NCI-H2107 (cell line): ENCODE measurements around the gene TSR3.
A peak's percentile ranks its signal among the peaks of the same experiment; 100 is the strongest.

ENCODE experiments used
- DNase-seq: peaks from one replicate; lab custom pipeline; 2025; lab: John Stamatoyannopoulos, UW

The TSR3 gene

DNA sequence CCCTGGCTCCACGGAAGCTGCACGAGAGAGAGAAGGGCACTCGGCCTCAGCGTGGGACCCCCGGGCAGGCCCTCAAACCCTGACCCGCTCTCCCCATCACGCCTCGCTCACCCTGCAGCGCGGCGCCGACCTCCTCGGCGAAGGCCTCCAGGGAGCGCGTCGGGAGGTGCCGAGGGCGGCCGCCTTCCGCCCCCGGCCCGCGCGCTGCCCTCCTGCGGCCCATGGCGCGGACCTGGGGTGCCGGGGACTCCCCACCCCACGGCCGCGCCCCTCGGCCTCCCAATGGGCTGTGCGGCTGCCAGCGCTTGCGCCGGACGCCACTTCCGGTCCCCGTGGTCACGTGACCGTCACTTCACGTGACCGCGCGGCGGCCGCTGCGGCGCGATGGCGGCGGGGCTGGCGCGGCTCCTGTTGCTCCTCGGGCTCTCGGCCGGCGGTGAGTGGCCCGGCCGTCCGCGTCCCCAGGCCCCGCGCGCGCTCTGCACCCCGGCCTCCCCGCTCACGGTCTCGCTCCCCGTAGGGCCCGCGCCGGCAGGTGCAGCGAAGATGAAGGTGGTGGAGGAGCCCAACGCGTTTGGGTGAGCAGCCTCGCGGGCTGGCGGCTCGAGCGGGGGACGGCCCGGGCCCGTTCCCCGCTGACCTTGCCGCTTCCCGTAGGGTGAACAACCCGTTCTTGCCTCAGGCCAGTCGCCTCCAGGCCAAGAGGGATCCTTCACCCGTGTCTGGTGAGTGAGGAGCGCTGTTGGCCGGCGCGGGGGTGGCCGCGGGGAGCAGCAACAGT, at the start of gene TSR3, which contains the start of gene GNPTG:
Gene TSR3 (minus strand): TSS at position 297 of the 781 bp plus-strand sequence. CDS start 74 bp downstream, at position 223.
Gene GNPTG (plus strand): TSS at position 350 of the 781 bp plus-strand sequence. CDS start 35 bp downstream, at position 385.
- DNase-seq: peak; percentile 71

DNA sequence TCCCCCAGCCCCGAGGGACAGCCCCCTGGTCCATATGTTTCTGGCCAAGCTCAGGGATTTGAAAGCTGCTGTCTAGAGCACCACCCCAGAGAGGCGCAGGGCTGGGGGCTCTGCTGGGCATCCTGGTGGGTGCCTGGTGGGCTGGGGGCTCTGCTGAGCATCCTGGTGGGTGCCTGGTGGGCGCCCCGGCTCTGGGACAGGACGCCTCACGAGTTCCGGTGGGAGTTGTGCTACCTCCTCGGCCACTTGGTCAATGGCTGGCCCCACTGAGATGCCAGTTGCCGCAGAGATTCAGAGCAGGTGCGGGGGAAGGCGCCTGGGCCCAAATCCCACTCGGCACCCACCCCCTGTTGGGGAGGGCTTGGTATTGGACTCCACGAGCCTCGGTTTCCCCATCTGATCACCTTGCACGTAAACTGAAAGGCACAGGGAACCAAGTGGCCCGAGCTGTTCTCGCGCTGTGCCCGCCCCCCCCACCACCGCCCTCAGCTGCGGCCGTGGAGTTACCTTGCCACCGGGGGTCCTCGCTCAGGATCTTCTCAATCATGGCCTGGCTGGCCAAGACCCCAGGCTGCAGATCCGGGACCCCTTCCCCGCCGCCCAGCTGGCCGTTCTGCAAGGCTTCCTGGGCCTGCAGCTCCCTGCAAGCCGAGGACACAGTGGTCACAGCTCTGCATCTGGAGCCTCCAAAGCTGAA, 49.5 kb upstream of the TSR3 start:
- no peak for DNase-seq

DNA sequence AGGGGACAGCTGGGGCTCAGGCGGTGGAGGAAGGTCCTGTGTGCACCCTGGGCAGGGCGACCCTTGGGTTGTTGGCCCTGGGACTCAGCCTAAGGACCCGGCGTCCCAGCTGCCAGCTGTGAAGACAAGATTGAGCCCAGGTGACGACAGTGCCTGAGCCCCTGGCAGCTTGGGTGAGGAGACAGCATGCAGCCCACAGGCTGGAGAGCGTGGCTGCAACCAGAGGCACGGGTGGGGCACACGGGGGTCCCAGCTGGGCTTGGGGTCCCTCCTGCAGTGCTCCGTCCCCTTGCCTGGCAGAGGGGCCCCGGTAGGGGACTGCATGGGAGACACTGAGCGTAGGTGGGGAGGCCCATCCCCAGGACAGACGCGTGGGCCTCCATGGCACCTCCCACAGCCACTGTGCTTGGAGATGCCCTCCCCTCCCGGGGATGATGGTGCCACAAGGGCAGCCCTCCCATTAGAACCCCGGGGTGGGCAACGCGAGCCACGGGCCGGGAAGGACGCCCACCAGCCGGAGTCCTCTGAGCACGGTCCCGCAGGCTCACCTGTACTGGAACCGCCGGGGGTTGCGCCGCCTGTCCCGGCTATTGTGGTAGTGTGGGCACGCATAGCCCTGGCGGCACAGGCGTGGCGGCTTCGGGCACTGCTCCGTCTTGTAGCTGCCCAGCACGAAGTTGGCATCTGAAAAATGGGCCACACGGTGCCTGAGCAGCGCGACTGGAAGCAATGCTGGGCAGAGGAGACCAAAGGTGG, 47.3 kb upstream of the TSR3 start:
- no peak for DNase-seq

DNA sequence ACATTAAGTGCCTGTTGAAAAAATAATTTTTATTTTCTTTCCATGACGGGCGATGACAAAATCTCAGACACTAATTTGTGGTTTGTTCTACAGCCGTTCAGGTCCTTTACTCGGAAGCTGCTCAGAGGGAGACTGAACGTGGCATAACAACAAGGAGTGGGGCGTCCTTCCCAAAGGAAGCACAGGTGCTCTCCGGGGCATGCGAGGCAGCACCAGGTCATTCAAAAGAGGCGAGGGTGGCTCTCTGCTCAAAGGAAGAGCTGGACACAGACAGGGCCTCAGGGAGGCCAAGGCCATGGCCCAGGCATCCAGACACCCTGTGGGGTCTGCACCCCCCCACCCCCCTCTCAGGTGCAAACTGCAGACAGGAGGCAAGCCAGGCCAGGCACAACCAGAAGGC, 46.7 kb upstream of the TSR3 start:
- no peak for DNase-seq

DNA sequence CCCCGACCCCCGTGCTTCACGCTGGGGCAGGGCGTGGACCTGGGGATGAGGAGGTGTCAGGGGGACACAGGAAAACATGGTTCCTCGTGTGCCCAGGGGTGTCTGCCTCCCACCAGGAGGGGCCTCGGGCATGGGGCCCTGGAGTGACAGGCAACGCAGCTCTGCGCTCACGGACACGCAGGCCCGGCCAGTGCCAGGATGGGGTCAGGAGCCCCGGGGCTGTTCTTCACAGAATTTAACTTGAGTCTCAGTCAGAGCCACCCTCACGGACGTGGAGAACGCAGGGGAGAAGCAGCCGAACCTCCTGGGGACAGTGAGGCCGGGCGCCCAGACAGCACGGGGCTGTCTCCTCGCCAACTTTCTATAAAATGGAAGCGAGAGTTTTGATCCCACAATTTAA, 46.1 kb upstream of the TSR3 start:
- no peak for DNase-seq

DNA sequence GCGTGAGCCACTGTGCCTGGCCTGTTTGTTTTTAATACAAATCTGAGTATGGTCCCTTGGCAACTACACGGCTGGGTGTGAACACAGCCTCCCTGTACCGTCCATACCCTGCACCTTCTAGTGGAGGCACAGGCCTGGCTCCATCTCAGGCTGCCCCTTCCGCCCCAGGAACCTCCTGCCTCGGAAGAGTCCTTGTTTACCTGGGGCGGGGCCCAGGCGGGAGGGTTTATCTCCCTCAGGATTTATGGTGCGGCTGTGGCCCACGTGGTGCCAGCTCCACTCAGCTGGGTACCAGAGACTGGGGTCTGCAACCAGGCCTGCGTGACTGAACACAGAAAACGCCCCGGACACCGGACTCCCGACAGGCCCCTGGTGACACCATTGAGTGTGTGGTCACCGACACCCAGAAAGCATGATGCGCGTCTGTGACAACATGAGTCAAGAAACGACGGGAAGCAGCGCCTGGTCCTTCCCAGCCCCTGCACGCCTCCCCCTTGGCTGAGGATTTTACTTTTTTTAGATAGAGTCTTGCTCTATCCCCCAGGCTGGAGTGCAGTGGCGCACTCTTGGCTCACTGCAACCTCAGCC, 43.9 kb upstream of the TSR3 start:
- no peak for DNase-seq

DNA sequence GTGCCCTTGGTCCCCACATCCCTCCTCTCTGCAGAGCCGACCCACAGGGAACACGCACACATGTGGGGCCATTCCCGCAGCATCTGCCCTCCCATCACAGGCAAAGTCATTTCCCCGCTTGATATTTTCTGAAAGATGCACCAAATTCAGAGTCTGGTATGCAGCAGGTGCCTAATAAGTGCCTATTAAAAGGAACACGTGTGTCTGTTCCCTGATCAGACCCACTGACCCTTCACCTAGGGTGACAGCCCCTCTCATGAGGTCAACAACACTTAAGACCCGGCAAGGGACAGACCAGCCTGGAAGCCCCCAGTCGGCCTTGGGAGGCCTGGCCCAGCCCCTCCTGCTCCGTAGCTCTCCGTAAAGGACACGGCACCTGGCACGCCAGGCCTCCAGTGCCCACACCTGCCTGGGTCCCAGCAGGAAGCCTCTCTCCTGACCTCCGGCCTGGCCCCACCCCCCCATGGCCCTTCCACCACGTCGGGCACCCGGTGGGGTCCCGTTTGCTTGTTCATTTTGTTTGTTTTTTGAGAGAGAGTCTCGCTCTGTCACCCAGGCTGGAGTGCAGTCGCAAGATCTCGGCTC, 42.8 kb upstream of the TSR3 start:
- DNase-seq: no peak

DNA sequence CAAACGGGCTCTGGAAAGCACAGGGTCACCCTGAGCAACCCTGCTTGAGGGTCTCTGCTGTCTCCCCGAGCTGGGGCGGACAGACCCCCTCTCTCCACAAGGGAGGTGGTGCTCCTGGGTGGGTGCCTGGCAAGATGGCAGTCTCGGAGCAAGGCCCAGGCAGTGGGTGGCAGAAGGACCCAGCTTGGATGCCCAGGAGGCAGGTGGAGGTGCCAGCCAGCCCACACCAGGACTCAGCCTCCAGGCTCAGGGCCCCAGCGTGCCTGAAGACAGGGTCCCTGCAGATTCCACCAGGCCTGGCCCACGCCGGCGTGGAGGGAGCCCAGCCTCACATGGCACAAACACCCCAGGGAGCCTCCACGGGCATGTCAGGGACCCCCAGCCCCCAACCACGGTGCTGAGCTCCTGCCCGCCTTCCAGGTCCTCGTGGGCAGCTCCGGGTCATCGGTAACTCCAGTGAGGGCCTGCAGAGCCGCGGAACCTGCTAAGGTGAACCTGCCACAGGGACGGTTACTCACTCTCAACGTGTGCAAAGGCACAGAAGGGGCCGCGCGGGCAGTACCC, 42.0 kb upstream of the TSR3 start:
- no peak for DNase-seq

DNA sequence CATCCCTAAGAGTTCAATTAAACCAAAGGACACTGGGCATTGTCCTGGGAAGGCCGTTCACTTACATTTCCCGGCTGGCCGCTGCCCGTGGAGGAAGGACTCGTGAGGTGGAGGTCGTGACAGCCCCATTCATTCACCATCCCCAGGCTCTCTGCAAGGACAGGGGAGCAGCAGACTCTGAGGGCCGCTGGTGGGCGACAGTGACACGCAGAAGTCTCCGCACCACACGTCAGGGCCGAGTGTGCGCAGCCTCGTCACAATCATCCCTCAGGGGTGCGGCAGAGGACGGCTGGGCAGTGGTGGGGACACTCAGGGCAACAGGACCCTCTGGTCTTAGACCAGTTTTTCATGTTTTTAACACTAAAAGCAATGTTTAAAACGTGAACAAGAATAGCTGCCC, 41.1 kb upstream of the TSR3 start:
- no peak for DNase-seq

DNA sequence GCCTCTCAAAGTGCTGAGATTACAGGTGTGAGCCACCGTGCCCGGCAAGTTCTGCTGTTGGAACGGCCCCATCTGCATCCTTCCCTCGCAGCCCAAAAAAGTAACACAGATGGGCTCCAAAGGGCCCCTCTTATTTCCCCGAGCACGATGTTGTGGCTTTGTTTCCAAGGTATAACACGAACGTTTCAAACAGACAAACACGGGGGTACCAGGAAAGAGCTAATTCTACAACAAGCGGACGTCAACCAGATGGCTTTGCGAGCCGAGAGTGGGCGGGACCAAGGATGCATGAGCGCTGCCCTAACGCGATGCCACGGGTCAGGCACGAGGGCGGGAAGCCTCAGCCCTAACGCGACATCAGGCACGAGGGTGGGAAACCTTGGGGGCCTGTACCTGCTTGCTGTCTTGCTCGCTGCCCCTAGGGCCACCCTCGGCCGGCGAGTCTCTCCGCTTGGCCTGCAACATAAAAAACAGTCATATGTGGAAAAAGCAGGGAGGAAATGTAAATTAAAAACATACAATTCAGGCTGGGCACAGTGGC, 38.6 kb upstream of the TSR3 start:
- no peak for DNase-seq

DNA sequence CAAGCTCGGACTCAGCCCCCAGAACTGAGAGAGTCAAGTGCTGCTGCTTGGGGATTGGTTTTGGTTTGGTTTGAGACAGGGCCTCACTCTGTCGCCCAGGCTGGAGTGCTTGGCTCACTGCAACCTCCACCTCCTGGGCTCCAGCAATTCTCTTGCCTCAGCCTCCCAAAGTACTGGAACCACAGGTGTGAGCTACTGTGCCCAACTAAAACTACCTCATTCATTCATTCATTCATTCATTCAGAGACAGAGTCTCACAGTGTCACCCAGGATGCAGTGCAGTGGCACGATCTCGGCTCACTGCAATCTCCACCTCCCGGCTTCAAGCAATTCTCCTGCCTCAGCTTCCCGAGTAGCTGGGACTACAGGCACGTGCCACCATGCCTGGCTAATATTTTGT, 38.1 kb upstream of the TSR3 start:
- no peak for DNase-seq

DNA sequence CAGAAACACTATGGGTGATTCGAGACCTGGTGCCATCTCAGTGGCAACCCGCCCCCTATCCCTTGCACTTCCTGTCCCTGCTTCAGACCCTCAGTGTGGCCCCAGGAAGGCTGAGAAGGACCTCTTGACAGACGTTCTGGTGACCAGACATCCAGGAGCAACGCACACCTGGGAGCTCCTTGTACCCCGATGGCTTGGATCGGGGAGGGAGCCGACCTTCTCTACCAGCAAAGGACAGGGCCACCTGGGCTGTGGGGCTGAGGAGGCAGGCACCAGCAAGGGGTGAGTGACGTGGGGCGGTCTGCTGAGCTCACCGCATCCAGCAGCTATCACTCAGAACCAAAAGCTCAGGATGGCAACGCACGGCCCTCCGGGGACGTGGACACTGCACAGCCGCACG, 35.7 kb upstream of the TSR3 start:
- DNase-seq: no peak

DNA sequence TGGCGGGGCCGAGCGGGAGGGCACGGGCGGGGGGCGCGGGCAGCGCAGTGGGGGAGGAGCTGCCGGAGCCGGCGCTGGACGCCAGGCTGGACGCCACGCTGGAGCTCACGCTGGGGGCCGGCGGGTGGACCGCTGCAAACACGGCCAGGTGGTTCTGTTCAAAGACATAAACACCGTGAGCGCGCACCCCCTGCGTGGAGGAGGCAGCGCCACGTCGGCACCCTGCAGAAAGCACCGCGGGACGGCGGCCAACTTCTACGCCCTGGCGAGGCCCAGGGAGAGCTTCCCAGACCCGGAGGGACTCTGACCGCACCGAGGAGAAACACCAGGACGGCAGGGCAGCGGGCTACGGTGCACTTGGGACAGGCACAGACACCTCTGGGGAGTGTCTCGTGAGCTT, 33.6 kb upstream of the TSR3 start:
- DNase-seq: no peak

DNA sequence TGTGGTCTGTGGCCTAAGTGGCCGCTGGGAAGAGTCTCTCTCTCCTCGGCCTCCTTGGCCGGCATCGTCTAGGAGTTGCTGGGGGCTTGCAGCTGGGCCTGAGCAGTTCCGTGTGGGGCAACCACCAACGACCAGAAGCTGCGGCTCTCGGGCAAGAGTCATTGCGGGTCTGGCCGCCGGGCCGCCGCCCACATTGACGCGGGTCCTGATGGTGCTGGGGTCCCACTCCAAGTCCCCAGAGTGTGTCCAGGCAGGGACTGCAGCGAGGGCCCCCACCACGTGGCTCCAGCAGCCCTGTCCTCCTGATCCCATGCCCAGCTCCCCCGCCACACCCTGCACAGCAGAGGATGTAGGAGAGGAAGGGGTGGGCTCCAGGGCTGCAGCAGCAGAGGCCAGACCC, 31.9 kb upstream of the TSR3 start:
- no peak for DNase-seq

DNA sequence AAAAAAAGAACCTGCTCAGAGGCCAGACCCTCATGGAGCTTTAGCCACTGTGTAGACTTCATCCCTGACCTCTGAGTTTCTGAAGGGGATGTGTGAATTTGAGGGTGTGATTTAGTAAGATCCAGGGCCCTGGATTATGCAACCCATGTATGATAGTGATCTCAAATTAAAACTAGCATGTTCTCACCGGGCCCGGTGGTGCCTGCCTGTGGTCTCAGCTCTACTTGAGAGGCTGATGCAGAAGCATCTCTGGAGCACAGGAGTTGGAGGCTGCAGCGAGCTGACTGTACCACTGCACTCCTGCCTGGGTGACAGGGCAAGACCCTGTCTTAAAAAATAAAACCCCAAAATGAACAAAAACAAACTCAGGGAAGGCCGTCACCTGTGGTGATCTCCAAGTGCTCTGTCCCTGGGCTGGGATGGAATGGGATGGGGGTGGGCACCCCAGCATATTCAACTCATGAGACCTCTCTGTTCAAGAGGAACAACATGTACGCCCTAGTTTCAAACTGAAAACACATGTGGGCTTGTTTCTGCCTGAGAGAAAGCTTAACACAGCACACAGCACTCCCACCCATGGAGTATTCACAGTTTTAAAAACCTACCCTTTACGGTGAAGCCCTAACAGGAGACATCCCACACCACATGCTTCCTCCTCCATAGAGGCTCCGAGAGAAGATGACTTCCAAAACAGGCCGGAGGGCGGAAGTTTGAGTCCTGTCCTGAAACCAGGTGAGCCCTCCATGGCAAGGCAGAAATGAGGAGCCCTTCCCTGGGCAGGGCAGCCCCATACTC, 30.1 kb upstream of the TSR3 start:
- DNase-seq: no peak

DNA sequence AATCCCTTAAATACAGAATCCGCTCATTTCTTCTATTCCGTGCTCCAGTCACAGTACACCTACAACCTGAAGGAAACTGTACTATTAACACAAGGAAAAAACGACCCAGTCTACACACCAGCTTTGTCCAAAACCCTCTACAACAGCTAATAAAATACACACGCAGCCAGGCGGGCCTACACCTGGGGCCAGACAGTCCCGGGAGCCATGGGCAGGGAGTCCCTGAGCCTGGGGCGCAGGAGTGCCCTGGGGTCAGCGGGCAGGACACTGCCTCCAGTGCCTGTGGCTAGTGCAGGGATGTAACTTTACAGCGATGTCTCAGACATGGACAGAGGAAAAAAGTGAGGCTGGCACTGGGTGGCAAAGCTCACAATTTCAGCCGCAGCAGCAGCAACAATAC, 28.5 kb upstream of the TSR3 start:
- no peak for DNase-seq

DNA sequence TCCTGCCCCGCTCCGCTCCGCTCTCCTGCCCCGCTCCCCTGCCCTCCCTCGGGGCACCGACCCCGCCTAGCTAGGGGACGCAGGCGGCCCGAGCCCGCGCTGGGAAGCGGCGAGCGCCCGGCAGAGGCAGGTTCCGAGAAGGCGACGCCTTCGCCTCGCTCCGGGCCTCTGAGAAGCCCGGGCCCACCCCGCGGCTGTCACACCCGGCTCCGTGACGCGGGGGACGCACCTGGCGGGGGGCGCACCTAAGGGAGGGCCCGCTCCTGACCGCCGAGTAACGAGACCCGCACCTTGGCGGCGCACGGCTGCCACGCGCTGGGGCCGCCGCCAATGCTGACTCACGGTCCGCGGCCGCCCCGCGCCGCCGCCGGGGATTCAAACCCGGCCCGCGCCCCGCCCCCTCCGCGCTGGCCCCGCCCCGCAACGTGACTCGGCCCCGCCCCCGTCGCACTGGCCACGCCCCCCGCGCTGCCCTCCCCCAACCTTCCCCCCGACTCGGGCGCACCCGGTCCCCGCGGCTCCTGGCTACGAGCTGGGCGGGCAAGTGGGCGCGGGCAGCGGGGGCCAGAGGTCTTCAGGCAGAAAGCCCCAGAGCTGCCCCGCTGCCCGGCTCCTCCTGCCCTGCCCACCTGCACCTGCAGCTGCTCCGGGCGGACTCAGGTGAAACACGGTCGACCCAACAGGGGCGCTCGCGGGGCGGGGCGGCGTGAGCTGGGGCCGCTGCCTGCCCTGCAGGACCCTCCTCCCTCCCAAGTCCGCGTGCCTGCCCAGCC, 27.8 kb upstream of the TSR3 start:
- peak; percentile 38 for DNase-seq

DNA sequence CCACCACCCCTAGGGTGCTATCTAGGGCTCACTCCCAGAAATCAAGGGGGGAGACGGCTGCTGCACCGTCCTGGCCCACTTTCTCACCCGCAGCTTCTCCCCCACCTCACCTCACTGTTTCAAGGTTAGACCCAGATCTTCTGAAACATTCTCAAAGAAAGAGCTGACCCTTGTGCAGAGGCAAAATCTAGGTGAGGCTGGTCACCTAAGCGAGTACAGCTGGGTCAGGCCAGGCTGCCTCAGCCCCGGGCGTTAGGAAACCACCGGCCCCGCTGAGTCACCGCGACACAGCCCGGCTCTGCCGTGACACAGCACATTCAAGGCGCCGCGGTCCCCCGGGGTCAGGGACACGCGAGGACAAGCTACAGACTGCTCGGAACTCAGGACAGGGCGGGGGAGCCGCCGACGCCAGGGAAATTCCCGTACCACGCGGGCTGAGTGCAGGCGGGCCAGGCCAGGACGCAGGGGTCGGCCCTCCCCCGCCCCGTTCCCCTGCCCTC, 27.2 kb upstream of the TSR3 start:
- DNase-seq: no peak

DNA sequence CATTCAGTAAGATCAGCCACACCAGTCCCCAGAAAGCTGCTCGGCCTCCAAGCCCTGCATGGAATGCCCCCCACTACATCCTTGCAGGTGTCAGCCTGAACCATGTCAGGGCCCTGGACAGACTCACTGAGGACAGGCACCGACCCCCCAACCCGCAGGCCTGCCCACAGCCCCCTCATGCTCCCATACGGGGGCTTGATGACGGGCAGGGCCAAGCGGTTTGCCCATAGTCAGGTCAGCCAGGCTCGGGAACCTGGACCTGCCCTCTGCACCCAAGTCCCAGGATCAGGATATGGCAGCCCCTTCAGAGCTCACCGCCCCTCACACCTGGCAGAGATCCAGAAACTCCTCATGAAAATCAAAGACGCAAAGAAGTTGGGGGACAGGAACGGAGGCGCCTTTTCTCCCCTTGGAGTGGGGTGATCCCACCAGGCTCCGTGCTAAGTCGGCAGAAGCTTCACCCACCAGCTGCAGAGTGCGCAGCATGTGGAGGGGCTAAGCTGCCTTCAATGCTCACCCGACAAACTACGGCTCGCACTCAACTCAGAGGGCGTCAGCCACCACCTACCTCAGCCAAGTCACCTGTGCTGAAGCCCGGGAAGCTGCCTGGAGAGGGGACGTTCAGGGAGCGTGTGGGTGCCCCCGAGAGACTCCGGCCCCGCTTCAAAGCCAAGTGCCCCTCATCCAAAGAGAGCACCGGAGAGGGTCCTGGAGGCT, 26.6 kb upstream of the TSR3 start:
- no peak for DNase-seq
